Stimulated activated CD4-positive, alpha-beta T cell treated with anti-CD3 and anti-CD28 coated beads, Interleukin-12 subunit alpha, Interleukin-12 subunit beta, amount 100 ng/mL, for 24 hours (primary cell): ENCODE results near the gene CEND1.
"Not testable (repeated sequence)": the region's sequence is repeated elsewhere in the genome, so short reads cannot be mapped to it uniquely, and the experiment has no call there.

Source experiments
- DNase-seq, 2 experiments: peaks; one replicate each; pipeline ENCODE4 v3.0.0-alpha.2; 2020; ENCODE audit warnings: low read depth in 2 of 2

The CEND1 gene

DNA sequence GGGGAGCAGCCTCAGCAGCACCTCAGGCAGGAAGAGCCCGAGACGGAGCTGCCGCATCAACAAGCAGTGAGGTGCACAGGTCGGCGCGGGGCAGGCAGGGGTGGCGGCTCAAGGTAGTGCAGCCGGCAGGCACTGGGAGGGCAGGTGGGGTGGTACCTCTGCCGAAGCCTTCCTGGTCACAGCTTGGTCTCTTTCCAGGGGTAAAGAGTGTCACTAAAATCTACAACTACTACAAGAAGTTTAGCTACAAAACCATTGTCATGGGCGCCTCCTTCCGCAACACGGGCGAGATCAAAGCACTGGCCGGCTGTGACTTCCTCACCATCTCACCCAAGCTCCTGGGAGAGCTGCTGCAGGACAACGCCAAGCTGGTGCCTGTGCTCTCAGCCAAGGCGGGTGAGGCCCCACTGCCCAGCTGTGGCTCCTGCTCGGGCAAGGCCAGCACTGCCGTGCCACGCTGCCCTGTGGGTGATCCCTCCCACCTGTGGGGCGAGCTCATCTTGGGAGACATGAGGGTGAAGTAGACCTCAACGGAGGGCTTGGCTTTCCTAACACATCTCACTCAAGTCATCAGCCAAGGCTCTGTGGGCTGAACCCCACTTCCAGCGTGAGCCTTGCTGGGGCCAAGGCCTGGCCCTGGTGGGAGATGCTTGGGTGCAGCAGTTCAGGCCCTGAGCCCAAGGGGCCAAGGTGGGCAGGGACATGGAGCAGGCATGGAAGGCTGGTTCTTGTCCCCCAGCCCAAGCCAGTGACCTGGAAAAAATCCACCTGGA lies 26.2 kb downstream of the CEND1 start:
- DNase-seq, result no peak

DNA sequence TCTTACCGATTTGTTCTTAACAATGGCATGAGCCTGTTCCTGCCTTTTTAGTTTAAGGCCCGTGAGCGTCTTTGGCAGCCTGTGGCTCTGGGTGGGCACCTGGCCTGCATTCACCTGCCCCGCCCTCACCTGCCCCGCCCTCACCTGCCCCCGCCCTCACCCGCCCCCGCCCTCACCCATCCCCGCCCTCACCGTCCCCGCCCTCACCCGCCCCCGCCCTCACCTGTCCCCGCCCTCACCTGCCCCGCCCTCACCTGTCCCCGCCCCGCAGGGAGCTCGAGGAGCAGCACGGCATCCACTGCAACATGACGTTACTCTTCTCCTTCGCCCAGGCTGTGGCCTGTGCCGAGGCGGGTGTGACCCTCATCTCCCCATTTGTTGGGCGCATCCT lies 26.8 kb downstream of the CEND1 start:
- no peak for DNase-seq

DNA sequence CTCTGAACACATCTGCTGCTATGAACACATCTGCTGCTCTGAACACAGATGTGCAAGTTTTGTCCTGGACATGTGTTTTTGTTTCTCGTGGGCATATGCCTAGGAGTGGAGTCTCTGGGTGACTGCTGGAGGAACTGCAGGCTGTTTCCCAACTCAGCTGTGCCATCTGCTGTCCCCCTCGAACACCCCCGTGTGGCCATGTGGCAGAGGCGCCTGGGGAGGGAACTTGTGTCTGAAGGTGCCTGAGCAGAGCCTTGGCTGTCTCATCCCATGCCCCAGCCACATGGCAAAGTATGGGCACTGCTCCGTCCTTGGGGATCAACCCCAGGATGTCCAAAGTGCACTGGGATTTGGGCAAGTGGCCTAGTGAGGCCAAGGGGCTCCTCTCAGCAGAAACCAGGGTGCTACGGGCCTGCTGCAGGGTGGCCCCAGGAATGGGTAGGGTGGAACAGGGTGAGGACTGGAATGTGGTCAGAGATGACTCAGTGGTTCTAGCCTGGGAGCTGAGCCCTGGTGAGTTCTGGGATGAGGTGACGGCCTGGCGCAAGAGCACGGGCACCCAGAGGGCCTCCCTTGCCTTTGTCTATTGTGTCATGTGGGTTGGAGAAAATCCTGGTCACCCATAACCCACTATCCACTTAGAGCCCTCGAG lies 27.3 kb downstream of the CEND1 start:
- DNase-seq, result no peak

- no peak for DNase-seq
Measured at GRCh38 chr11:761526-762108, 28.3 kb downstream of the CEND1 start.

DNA sequence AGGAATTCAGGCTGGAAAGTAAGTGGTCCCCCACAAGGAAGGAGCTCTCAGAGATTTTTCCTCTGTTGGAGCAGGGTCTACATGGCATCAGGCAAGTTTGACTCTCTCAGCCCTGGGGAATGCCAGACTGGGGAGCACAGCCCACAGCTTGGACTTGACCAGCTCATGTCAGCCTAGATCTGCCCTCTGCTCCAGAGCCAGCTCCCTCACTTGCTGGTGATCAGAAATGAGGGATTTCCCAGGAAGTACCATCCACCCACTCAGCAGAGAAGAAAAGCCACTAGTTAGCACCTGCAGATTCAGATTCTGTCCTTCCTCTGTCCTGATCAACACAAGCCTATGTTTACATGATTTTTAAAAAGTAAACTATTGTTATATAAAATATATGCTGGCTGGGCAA lies 29.7 kb downstream of the CEND1 start:
- DNase-seq, result no peak

GRCh38 chr11:749731-750130 lies 40.2 kb downstream of the CEND1 start:
- no peak for DNase-seq

GRCh38 chr11:748007-748359 lies 41.9 kb downstream of the CEND1 start:
- DNase-seq, result no peak

DNA sequence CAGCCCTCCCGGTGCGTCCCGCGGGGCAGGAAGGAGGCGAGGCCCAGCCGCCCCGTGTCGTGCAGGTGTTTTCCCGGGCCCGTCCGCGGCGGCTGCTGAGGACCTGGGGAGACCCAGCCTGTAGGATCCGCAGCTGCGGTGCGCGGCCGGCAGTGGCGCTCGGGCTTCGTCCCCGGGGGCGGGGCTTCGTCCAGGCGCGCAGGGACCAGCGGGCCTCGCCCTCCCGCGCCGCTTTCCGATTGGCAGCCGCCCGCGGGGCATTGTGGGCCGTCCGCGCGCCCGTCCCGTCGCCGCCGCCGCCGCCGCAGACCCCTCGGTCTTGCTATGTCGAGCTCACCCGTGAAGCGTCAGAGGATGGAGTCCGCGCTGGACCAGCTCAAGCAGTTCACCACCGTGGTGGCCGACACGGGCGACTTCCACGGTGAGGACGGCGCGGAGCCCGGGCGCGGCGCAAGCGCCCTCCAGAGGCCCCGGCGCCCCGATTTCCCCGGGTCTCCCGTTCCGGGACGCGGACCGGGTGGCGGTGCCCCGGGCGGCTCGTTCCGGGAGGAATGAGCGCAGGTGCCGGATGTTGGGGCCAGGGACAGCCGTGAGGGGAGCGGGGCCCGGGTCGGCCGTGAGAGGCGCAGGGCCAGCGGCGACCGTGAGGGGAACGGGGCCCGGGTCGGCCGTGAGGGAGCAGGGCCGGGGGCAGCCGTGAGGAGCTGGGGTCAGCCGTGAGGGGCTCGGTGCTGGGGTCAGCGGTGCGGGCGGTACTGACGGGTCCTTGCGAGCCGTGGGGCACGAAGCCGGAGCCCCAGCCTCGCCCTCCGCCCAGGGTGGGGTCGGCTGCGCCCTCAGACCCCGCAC lies 42.5 kb downstream of the CEND1 start, which contains the start of gene TALDO1:
Gene TALDO1 (plus strand): TSS at position 307 of the 849 bp plus-strand sequence. CDS start 18 bp downstream, at position 325.
- DNase-seq, result peak; percentile 71 to 88

DNA sequence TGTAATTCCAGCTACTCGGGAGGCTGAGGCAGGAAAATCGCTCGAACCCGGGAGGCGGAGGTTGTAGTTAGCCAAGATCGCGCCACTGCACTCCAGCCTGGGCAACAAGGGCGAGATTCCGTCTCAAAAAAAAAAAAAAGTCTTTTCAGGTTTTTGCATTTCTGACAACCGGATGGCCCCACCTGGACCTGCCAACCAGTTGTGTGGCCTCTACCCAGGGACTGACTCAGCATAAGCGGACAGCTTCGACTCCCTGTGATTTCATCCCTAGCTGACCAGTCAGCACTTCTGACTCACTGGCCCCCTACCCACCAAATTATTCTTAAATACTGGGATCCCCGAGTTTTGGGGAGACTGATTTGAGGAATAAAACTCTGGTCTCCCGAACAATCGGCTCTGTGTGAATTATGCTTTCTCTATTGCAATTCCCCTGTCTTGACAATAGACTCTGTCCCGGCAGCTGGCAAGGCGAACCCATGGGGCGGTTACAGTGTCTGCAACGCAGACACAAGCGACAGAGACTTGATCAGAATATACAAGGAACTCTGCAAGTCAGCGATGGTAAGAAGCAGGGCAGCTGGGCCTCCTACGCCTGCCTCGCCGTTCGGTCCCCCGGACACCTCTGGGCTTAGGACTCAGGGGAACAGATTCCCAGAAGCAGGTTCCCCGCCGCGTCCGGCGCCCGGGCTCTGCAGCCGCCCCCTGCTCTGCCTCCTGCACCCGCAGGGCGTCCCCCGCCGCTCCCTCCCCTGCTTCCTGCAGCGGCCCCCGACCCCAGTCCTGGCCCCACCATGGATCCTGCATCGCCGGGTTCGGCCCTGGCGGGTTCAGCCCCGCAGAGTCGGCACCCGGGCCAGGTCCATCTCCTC lies 43.4 kb downstream of the CEND1 start:
- DNase-seq, result peak in 1 of 2 experiments; percentile 26

GRCh38 chr11:745428-745827 lies 44.5 kb downstream of the CEND1 start:
- no peak for DNase-seq

GRCh38 chr11:742571-743201 lies 47.2 kb downstream of the CEND1 start:
- DNase-seq, result no peak

DNA sequence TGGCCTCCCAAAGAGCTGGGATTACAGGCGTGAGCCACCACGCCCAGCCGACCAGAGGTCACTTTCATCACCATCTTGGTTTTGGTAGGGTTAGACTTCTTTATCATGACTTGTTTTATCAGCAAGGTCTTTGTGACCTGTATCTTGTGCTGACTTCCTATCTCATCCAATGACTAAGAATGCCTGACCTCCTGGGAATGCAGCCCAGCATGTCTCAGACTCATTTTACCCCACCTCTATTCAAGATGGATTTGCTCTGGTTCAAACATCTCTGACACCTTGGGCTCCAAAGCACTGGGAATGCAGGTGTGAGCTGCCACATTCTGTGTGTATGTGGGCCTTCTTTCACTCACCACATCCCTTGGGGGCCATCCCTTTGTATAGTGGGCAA lies 47.7 kb downstream of the CEND1 start:
- DNase-seq, result no peak

GRCh38 chr11:737899-738298 lies 52.0 kb downstream of the CEND1 start:
- not testable (repeated sequence) for DNase-seq

GRCh38 chr11:737366-737765 lies 52.5 kb downstream of the CEND1 start:
- no peak for DNase-seq
